ENCODE results near the gene GLIS1.
"Not testable (repeated sequence)": the region's sequence is repeated elsewhere in the genome, so short reads cannot be mapped to it uniquely, and the experiment has no call there.

Gene GLIS1

DNA sequence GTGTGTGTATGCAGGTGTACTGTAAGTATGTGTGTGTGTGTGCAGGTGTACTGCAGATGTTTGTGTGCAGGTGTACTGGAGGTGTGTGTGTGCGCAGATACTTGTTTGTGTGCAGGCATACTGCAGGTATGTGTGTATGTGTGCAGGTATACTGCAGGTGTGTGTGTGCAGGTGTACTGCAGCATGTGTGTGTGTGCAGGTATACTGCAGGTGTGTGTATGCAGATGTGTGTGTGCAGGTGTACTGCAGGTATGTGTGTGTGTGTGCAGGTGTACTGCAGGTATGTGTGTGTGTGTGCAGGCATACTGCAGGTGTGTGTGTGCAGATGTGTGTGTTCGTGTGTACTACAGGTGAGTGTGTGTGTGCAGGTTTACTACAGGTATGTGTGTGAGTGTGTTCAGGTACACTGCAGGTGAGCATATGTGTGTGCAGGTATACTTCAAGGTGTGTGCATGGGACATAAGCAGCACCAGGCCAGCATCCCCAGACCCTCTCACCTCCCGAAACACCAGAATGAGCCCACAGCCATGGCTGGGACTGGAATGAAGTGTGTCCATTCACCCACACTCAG is 182.2 kb downstream of the GLIS1 start:
- no peak for DNase-seq

DNA sequence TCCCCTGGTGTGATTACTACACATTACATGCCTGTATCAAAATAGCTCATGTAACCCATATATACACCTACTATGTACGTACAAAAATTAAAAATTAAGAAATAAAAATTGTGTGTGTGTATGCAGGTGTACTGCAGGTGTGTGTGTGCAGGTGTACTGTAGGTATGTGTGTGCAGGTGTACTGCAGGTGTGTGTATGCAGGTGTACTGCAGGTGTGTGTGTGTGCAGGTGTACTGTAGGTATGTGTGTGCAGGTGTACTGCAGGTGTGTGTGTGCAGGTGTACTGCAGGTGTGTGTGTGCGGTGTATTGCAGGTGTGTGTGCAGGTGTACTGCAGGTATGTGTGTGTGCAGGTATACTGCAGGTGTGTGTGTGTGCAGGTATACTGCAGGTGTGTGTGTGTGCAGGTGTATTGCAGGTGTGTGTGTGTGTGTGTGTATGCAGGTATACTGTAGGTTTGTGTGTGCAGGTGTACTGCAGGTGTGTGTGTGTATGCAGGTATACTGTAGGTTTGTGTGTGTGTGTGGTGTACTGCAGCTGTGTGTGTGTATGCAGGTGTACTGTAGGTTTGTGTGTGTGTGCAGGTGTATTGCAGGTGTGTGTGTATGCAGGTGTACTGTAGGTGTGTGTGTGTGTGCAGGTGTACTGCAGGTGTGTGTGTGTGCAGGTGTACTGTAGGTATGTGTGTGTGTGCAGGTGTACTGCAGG is 183.2 kb downstream of the GLIS1 start:
- not testable (repeated sequence) for DNase-seq

DNA sequence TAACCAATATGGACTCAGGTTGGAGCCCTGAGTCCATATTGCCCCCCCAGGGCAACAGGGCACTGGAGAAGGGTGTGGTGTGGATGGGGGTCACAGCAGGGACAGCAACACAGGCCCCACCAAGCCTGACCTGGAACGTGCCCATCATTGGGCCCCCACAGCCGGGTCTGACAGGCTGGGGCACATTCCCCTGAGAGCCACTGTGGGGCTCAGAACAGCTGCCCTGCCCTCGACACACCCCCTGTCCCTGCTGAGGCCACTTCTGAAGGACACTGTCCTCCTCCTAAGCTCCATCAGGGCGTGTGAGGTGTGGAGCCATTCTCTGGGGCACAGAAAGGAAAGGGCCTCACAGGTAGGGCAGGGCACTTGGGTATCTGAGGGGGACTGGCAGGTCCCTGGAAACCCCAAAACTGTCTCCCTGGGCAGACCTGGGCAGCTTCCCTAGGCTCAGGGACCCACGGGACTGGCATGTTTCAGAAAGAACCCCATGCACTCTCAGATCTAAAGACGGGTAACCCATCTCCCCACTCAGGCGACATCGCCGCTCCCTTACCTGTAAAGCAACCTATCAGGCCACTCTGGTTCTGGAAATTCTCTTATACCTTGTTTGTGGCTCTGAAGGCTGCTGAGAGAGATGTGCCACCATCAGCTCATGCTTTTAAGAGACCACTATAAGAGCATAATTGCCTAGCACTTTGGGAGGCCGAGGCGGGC is 184.2 kb downstream of the GLIS1 start:
- DNase-seq = no peak

DNA sequence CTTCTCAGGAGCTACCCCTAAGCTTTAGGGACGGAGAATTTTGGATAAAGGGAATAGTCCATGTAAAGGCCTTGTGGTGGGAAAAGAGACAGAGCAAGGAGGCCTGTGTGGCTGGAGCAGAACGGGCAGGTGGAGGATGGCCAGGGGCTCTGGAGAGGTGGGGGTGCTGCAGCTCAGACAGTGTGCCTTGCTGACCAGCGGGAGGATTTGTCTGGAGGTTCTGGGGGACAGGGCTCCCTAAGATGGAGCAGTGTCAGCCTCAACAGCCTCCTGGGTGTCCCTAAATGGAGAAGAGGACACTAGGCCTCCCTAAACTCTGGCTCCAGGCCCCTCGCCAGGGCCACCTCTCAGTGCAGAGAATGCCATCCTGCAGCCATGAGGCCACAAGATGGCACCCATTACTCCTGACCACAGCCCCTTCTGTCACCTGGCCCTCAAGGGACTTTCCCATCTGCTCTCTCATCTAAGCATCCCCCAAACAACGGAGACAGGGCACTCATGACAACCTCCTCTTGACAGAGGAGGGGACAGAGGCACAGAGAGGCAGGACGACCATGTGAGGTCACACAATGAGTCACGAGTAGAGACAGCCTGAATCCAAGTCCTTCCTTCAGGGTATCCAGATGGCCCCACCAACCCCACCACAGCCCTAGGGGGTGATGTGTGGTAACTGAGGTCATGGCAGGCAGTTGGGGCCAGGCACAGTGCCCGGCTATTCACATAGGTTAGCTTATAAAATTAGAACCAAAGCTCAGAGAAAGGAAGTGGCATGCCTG is 185.0 kb downstream of the GLIS1 start:
- no peak for DNase-seq

DNA sequence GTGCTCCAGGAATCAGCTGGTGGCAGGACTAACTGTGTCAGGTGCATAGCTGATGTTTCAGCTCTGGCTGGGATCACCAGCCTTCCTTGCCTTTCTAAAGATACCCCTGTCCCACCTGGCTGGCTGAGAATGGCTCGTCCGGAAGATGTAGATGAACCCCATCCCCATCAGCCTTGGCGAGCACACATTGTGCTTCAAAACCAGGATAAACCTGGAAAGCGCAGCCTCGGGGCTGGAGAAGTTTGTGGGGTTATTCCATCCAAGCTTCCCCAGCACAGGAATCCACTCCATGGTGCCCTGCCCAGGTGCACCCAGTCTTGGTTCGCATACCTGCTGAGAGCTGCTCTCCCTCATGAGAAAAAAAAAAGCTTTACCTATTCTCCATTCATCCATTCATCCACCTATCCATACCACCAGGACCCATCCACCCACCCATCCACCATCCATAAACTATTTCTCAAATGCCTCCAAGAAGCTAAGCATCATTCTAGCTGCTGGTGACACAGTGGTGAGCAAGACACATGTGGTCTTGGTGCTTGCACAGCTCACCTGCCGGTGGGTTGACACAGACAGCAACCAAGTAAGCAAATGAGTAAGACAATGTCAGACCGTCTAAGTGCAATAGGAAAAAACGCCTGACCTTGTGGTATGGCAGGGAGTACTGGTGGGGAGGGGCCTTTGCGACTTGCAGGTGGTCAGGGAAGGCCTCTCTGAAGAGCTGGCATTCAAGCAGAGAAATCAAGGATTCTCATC is 185.8 kb downstream of the GLIS1 start:
- DNase-seq = no peak

DNA sequence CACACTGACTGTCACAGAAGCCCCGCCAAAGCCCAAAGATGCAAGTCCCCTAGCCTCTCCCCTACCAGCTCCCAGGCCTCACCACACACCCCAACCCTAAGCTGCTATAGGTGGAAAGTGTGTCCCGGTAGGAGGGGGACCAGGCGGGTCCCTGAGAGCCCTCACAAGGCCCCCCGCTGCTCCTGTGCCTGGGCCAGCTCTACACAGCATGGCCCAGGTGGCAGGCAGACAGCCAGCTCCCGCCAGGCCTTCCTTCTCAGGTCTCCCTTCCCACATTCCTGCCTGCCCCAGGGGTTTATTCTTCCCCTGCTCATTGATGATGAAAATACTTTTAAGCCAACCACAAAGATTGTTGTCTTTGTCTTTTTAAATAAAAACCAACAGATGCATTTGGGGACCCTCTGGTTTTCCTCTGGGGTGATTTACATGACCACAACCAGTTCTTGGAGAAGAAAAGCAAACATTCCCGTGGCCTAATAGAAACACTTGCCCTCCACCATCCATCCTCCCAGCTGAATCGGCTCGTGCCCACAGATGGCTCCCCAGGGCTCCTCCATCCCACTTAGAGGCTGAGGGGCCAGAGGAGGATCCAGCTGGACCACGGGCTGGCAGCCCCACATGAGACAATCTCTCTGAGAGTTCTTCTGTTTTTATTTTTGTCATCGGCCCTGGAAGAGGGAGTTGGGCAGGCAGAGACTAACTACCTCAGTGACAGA is 186.7 kb downstream of the GLIS1 start:
- no peak for DNase-seq

DNA sequence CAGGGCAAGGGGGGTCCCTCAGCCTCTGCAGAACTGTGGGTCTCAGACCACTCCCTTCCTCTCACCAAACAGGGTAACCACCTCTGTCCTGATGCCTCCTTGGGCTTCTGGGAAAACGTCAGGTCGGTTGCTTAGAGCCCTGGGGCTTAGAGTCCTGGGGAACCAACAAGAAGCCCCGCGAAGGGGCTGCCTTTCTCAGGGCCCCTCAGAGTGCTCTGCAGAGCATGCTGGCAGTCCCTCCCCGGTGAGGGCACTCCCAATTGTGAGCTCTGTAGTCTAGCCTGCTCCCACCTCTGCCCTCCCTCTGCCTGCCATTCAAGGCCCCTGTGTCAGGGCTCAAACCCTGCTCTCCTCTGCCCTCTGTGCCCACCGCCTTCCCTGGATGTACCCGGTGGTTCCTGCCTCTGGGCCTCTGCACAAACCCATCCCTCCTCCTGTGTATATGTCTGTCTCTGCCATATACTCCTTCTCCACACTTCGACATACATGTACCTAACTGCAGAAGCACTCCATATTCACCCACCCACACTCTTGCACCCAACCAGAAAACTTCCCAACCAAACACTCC is 187.5 kb downstream of the GLIS1 start:
- DNase-seq = no peak

DNA sequence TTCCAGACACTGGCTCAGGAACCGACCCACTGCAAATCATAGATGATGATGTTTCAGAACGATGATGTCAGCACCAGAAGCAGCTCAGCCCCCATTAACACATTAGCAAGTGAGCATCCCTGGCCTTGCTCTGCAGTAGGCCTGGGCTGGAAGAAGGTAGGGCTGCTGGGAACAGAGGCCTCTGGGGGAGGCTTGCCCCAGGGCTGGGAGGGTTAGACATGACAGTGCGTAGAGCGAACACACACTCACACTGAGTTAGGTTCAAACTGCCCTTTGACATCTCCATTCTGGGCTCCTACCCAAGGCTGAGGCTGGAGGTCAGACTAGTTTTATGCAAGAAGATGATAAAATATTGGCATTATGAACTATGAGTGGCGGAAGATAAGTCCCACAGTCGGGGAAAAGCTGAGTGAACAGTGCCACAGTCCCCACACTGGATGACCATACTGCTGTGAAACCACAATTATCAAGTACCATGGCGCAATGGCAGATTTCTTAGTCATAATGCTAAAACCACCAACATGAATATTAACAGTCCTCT is 188.7 kb downstream of the GLIS1 start:
- no peak for DNase-seq

DNA sequence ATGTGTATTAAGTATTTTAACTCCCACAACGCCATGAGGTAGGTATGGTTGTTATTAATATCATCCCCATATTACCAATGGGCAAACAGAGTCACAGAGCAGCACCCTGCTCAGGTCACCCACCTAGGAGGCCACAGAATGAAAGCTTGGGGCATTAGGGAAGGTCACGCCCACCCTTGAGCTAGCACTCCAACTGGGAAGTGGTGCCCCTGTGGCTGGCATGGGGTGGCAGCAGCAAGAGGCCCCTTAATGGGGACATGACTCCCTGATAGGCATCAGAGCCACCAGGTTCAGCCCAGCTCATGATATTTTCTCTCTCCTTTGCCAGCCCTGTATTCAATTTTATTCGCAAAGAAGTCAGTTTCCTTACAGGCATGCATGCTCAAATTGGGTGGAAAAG is 189.2 kb downstream of the GLIS1 start:
- DNase-seq = no peak

DNA sequence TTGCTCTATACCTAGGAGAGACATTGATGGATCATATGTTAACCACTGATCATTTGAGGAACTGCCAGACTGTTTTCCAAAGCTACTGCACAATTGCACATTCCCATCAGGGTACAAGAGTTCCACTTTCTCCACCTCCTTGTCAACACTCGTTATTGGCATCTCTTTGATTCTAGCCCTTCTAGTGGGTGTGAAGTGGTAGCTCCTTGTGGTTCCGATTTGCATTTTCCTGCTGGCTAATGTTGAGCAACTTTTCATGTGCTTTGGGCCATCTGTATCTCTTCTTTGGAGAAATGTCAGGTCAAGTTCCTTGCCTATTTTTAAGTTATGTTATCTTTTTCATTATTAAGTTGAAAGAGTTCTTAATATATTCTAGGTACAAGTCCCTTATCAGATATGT is 189.7 kb downstream of the GLIS1 start:
- no peak for DNase-seq

DNA sequence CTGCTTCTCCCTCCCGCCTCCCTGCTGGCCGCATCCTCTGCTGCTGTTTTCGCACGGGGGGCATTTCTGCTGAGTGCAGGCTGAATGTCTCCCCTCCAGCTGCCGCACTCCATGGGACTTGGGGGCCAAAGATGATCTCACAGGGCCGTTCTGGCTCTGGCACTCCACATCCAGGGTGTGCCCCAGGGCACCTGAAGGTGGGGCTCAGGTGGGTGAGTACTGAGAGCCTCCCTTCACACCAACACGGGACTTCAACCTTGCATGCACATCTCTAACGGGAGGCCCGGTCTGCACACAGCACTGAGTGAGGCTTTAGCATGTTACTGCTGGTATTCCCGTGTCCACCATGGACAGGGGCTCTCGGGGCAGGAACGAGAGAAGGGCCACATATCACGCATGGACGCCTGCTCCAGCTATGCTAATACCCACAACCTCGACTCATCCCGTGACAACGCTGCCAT is 190.9 kb downstream of the GLIS1 start:
- DNase-seq = no peak

DNA sequence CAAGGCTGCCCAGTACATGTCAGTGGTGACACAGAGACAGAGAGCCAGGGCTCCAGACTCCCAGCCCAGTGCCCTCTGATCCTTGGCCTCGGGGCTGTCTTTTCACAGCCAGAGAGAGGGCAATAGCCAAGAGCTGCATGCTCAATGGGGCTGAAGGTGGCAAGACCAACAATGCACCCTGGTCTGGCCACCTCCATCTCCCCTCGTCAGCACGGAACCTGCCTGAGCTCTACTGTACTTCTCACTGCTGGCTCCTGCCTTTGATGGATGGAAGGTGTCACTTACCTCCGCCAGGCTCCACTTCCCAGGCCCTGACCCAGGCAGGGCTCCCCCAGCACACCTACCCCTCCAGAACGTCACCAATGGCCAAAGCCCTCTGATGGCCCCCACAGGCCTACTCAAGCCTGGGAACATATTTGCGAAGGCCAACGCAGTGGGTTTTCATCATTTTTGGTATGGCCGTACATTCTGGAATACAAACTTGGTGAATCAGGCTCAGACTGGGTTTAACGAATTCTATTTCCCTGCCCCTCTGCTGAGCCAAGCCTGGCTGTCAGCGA is 191.7 kb downstream of the GLIS1 start:
- no peak for DNase-seq

DNA sequence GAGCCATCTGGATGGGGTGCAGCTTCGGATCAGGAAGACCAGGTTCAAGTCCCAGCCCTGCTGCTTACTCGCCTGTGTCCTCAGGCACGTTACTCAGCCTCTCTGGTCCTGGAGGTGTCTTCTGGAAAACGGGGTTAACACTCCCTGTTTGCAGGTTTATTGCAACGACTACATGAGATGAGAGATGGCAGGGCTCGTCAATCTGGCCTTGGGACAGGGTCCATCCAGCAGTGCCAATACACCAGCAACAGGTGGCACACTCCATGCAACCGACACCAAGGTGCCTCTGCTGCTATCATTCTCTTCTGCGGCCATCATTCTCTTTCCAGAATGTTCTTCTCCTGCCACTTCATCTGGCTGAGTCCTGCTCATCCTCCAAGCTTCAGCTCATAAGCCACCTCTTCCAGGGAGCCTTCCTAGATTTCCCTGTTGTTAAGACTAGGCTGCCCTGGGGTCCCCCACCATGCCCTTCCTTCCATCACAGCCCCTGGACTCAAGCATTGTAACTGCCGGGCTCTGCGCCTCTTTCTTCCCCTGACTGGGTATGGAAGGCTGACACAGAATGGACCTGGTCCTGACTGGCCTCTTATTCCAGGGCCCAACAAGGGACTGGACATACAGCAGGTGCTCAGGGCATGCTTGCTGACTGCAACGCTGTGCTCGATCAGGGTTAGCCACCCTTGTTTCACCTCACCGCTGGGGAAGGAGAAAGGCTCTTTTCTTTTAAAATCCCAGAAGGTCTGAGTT is 192.4 kb downstream of the GLIS1 start:
- DNase-seq = no peak

DNA sequence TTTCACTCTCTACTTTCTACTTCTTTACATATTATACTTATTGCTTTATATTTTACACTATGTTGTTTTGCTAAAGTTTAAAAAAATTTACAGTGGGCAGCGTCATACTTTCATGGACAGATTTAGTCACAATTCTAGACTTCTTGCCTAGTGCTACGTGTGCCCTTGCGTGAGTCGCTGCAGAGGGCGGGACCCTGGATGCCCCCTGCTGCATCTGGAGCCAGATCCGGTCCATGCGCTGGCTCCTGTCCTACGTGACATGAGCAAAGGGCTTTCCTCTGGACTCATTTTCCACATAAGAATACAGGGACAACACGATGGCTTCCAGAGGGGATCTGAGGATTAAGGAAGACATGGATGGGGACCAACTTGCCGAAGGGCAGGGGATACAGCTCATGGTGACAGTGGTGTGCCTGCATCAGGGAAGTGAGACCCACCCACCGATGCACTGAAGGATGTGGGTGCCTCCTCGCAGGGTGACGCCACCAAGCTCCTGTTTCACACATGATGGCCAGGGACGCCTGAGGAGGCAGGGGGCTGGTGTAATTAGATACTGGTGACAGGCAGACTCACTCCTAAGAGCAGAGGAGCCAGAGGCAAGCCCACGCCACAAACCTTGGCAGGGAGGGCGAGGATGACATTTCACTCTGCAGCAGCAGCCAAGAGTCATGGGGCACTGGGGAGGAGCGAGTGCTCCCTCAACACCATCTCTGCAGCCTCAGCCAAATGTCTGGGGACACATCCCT is 193.1 kb downstream of the GLIS1 start:
- DNase-seq = no peak

DNA sequence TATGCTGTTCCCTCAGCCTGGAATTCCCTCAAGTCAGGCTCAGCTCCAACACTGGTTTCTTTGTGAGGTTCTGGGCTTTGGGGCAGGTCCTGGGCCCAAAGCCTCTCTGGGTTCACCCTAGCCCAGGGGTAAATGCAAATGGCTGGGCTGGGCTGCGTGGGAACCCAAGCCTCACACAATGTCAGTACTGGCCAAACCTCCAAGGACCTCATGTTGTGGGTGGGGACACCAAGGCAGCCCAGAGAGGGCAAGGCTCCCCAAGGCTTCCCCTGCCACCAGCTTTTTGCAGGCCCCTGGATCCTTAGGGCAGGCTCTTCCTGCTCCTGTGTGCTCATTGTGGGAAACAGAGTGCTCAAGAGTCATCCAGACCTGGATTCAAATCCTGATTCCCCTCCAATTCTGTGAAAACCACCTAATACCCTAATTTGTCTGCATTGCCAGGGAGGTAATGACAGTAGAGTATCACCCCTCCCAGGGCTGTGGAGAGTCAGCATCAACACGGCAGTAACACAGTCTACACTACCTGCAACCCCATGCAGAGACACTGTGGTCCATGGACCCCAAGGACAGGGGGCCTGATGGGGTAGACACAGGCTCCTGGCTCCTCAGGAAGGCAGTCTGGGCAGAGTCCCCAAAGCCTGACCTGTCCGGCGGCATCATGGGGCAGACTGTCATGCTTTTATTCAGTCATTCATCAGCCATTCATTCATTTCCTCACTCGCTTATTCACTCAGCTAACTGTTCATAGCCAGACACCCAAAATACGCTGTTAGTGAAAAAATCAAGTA is 194.0 kb downstream of the GLIS1 start:
- DNase-seq = no peak

DNA sequence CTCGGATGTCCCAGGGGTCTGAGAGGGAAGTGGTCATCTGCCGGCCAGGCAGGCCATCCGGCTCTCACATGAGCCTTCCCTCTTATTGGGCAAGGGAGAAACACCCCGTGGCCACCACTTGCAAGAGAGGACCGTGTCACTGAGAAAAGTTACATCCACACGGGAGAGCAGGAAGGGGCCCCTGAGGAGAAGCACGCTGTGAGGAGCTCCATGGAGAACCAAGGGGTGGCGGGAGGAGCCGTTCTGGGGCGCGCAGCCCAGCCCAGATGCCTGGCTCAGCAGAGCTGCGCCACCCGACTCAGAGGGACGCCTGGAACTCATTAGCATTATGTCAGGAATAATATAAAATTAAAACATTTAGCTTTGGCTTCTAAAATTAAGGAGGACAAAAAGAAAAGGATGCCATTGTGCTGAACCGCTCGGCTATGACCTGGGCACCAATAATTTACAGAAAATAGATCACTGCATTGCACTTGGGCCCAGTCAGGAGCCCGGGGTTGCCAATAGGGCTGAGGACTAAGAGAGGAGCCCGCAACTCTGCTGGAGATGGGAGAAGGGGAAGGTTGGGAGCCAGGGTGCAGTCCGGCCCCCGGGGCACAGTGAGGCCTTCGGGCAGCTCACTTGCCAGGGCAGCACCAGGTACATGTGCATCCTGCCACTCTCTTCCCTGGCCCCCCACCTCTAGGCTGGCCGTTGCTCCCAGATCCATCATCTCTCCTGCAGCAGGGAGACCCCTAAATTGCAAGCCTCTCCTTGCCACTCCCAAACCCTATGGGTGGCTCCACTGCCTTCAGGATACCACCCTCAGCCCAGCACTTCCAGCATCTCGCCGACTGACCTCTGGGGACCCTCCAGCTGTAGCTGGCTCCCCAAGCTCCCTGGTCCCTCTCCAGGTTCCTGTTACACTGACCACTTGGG is 194.9 kb downstream of the GLIS1 start:
- DNase-seq = no peak

DNA sequence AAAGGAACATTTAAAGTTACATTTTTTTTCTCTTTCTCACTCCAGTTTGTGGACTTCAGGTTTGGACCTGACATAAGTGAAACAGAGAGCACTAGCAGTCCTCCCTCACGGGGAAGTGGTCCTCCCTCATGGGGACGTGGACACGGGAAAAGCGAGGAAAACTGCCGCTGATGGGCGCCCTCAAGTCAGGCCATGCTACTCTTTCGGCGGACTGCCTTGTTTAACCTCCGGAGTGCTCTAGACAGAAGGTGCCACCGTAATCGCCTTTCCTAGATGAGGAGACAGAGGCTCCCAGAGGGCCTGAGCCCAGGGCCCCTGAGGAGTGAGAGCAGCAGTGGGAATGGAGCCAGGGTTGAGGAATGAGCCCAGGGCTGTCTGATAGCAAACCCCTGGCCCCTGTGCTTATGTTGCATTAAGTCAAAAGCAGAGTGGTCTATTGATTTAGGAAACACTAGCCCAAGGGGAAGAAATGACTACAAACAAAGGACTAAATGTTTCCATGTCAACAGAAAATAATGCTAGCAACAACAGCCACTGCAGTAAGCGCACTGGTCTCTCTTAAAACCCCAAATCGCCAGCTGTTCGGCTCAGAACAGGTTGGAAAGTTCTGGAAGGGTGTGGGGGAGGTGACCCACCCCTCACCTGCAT is 195.7 kb downstream of the GLIS1 start:
- DNase-seq = no peak
